Measurements from ENCODE around the gene APLN. TPM values are rescaled to one million over a fixed set of nuclear protein-coding genes. Genes with fewer than 3 reads are reported as not detected.

The APLN gene
- total and polyA plus RNA-seq, 8 donors: 1.0 to 14.2 (median 5.8) TPM

DNA sequence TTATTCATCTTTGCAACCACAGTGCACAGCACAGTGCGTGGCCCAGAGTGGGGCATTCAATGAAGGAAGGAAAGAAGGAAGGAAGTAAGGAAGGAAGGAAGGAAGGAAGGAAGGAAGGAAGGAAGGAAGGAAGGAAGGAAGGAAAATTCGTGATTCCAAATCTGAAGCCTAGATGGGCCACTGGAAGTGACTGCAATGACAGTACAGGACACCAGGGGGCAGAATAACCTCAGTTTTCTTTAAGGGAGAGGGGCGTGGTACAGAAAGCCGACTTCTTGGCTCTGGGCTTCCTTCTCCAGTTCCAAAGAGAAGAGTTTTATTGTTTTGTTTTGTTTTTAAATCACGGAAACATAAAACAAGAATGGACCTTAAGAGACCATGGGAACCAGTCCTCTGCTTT is 47.8 kb downstream of the APLN start:
- Histone ChIP-seq H3K27me3 (no peaks in the 10 kb centered on the region), H3K4me1 (no peaks in the 10 kb centered on the region), H3K9me3 (no peaks in the 10 kb centered on the region), H3K27ac (no peak overlapping the region), H3K4me3 (no peak overlapping the region), H3K36me3 (no peaks in the 10 kb centered on the region)
- peak; percentile 79 for ATAC-seq
- intact Hi-C loops (cut with DNase I): loop anchor here in 1 of 2 donors (10.0 kb wide), 1 partner anchor 118 kb away; no protein-coding TSS in a partner anchor
- TF ChIP-seq, protein P1, sequence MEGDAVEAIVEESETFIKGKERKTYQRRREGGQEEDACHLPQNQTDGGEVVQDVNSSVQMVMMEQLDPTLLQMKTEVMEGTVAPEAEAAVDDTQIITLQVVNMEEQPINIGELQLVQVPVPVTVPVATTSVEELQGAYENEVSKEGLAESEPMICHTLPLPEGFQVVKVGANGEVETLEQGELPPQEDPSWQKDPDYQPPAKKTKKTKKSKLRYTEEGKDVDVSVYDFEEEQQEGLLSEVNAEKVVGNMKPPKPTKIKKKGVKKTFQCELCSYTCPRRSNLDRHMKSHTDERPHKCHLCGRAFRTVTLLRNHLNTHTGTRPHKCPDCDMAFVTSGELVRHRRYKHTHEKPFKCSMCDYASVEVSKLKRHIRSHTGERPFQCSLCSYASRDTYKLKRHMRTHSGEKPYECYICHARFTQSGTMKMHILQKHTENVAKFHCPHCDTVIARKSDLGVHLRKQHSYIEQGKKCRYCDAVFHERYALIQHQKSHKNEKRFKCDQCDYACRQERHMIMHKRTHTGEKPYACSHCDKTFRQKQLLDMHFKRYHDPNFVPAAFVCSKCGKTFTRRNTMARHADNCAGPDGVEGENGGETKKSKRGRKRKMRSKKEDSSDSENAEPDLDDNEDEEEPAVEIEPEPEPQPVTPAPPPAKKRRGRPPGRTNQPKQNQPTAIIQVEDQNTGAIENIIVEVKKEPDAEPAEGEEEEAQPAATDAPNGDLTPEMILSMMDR (IDR thresholded peaks at IDR 0.05): peak; percentile 67 to 79
- DNase-seq: peak in 2 of 4 donors; percentile 47 to 66

GRCh38 chrX:129600981-129601424 is 53.8 kb downstream of the APLN start:
- no peak overlapping the region for H3K4me3 ChIP-seq
- H3K9me3 ChIP-seq: no peaks in the 10 kb centered on the region
- ATAC-seq (peak; percentile 29), DNase-seq (no peak)
- no peaks in the 10 kb centered on the region for H3K4me1 ChIP-seq
- H3K27ac ChIP-seq: no peak overlapping the region
- TF ChIP-seq, protein P1 (IDR thresholded peaks at IDR 0.05): peak; percentile 41 to 51
- no peaks in the 10 kb centered on the region for H3K27me3 ChIP-seq
- no peaks in the 10 kb centered on the region for H3K36me3 ChIP-seq
- intact Hi-C loops (cut with DNase I): loop anchor here in 1 of 2 donors (10.0 kb wide), 1 partner anchor 124 kb away; no protein-coding TSS in a partner anchor

- TF ChIP-seq, protein P1 (IDR thresholded peaks at IDR 0.05): no peak
- ATAC-seq (no peak), DNase-seq (no peak)
- Histone ChIP-seq H3K27me3 (no peaks in the 10 kb centered on the region), H3K4me3 (no peak overlapping the region), H3K4me1 (no peaks in the 10 kb centered on the region), H3K27ac (no peak overlapping the region), H3K36me3 (no peaks in the 10 kb centered on the region), H3K9me3 (no peaks in the 10 kb centered on the region)
- intact Hi-C loops (cut with DNase I): loop anchor here in 1 of 2 donors (10.0 kb wide), 1 partner anchor 125 kb away; no protein-coding TSS in a partner anchor
These were observed 54.8 kb downstream of the APLN start for GRCh38 chrX:129599996-129600395.

DNA sequence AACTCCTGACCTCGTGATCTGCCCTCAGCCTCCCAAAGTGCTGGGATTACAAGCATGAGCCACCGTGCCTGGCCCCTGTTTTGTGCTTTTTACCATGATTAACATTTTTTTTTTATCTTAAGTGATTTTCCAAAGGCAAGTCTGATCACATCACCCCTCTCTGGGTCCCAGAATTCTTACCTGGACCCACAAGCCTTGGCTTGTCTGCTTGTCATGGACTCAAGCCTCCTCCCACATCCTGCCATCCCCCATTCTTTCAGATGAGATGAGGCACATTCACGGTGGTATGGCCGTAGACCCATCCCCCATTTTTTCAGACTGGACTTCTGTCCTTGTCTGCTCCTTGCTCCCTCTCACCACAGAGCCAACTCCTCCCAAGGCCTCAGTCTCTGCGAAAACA is 55.3 kb downstream of the APLN start:
- no peaks in the 10 kb centered on the region for H3K36me3 ChIP-seq
- intact Hi-C loops (cut with DNase I): no loop called here
- H3K4me1 ChIP-seq: no peaks in the 10 kb centered on the region
- H3K27ac ChIP-seq: no peak overlapping the region
- H3K27me3 ChIP-seq: no peaks in the 10 kb centered on the region
- H3K9me3 ChIP-seq: no peaks in the 10 kb centered on the region
- H3K4me3 ChIP-seq: no peak overlapping the region
- no peak for ATAC-seq
- TF ChIP-seq, protein P1 (IDR thresholded peaks at IDR 0.05): no peak
- DNase-seq: no peak

DNA sequence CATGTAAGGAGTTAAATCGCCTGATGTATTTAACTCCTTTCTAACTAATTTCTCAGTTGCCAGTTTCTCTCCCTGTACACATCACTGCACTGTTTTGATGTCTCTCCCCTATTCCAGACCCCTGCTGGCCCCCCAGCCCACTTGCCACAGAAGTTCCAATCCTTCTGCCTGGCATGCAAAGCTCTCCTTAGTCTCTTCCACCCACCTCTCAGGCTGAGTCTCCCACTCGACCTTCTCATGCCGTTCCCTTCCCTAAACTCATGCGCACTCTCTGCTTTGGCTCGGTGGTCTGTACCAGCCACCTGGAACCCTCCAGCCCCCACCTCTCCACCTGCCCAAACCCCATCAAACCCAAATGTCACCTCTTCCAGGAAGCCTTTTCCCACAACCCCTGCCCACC is 56.9 kb downstream of the APLN start:
- DNase-seq (no peak), ATAC-seq (no peak)
- Histone ChIP-seq H3K4me1 (no peaks in the 10 kb centered on the region), H3K9me3 (no peaks in the 10 kb centered on the region), H3K27ac (no peak overlapping the region), H3K4me3 (no peak overlapping the region), H3K36me3 (no peaks in the 10 kb centered on the region), H3K27me3 (no peaks in the 10 kb centered on the region)
- TF ChIP-seq, protein P1 (IDR thresholded peaks at IDR 0.05): no peak
- intact Hi-C loops (cut with DNase I): no loop called here

Data from left lung (tissue), 10 donors.